OCI-LY1 (cell line): ENCODE data around the gene MCHR1.

Experiments used
- CTCF ChIP-seq: fragments of 200-600 bp; sonication (generic), shearing (Covaris generic); IDR thresholded peaks from 2 replicates; pipeline ENCODE4 v1.5.1; 2017; ENCODE audit warnings: mild to moderate bottlenecking, antibody characterized with exemption, low read length, moderate library complexity, mixed read lengths
- EZH2 ChIP-seq: fragments of 200-600 bp; sonication (generic), shearing (Covaris generic); IDR thresholded peaks from 2 replicates; pipeline ENCODE4 v1.8.0; 2017; ENCODE audit warnings: borderline replicate concordance, mixed run types, mild to moderate bottlenecking, antibody characterized with exemption, low read length, moderate library complexity, mixed read lengths

GRCh38 chr22:40694411-40694810 is 15.1 kb downstream of the MCHR1 start:
- TF ChIP-seq CTCF (no peak), EZH2 (no peak)
